CD14-positive monocyte (primary cell): Measurements from ENCODE around the gene CST9. TPM values are rescaled to one million over a fixed set of nuclear protein-coding genes. Genes with fewer than 3 reads are reported as not detected.

ENCODE experiments used
- DNase-seq, 3 donors: peaks; one replicate each; pipeline ENCODE4 v3.0.0-alpha.2; 2011 to 2022
- H2AFZ ChIP-seq: 2 replicates; pipeline ENCODE4 v1.6.0; 2012; ENCODE audit warnings: mild to moderate bottlenecking, low read depth, low read length, inconsistent platforms; ENCODE audit not compliant: insufficient read depth, poor library complexity, severe bottlenecking
- H3K27ac ChIP-seq, 2 donors: 1 replicate in 1 of 2; 2 replicates in 1 of 2; pipeline ENCODE4 v1.5.1; 2012 to 2013; ENCODE audit warnings: low read length in 2 of 2, control low read depth in 1 of 2, inconsistent platforms in 1 of 2, low read depth in 1 of 2, mild to moderate bottlenecking in 1 of 2
- H3K27me3 ChIP-seq, 2 donors: one replicate each; pipeline versions ENCODE4 v1.6.0 to v1.6.1; 2011 to 2013; ENCODE audit warnings: low read length in 2 of 2; ENCODE audit not compliant: control insufficient read depth in 2 of 2, insufficient read depth in 2 of 2
- H3K36me3 ChIP-seq, 2 donors: replicated peaks in 1 of 2; 1 replicate in 1 of 2; 2 replicates in 1 of 2; pipeline versions ENCODE4 v1.5.1 to v1.6.1; 2012 to 2013; ENCODE audit warnings: low read length in 2 of 2, control low read depth in 1 of 2, inconsistent platforms in 1 of 2, mild to moderate bottlenecking in 1 of 2; ENCODE audit not compliant: insufficient read depth in 2 of 2, control insufficient read depth in 1 of 2
- H3K4me1 ChIP-seq, 2 donors: 1 replicate in 1 of 2; 2 replicates in 1 of 2; pipeline versions ENCODE4 v1.5.1 to v1.6.1; 2012 to 2013; ENCODE audit warnings: low read length in 2 of 2, control low read depth in 1 of 2, inconsistent platforms in 1 of 2, mild to moderate bottlenecking in 1 of 2, moderate library complexity in 1 of 2; ENCODE audit not compliant: insufficient read depth in 2 of 2, control insufficient read depth in 1 of 2
- H3K4me2 ChIP-seq: replicated peaks from 2 replicates; pipeline ENCODE3; 2012; ENCODE audit warnings: low read length, moderate library complexity, mild to moderate bottlenecking; ENCODE audit not compliant: poor library complexity, severe bottlenecking; ENCODE audit errors: extremely low read depth
- H3K4me3 ChIP-seq, 3 experiments: fragments of 200-600 bp in 1 of 3; sonication (generic) in 1 of 3; replicated peaks in 1 of 3; 1 replicate in 2 of 3; 2 replicates in 1 of 3; pipeline ENCODE4 v1.5.1; 2011 to 2013; ENCODE audit warnings: low read length in 3 of 3, mild to moderate bottlenecking in 3 of 3, control low read depth in 2 of 3, low read depth in 2 of 3, inconsistent platforms in 1 of 3, moderate library complexity in 1 of 3
- H3K79me2 ChIP-seq: 2 replicates; pipeline ENCODE4 v1.6.0; 2012; ENCODE audit warnings: mild to moderate bottlenecking, control low read depth, inconsistent platforms, low read length, moderate library complexity; ENCODE audit not compliant: insufficient read depth
- H3K9ac ChIP-seq: 2 replicates; pipeline ENCODE4 v1.6.0; 2017; ENCODE audit warnings: low read length, mild to moderate bottlenecking; ENCODE audit not compliant: insufficient read depth, poor library complexity, severe bottlenecking
- H3K9me3 ChIP-seq, 2 donors: replicated peaks in 1 of 2; 1 replicate in 1 of 2; 2 replicates in 1 of 2; pipeline versions ENCODE4 v1.5.1 to v1.6.1; 2012 to 2013; ENCODE audit warnings: low read length in 2 of 2, control low read depth in 1 of 2; ENCODE audit not compliant: control insufficient read depth in 1 of 2, insufficient read depth in 1 of 2
- H4K20me1 ChIP-seq: 2 replicates; pipeline ENCODE4 v1.6.0; 2012; ENCODE audit warnings: mild to moderate bottlenecking, low read length, control low read depth, moderate library complexity; ENCODE audit not compliant: insufficient read depth
- H3K27ac Mint-ChIP-seq, 7 donors: one replicate each; pipeline ENCODE4 v1.8.0; 2020; ENCODE audit warnings: mild to moderate bottlenecking in 7 of 7, mixed read lengths in 7 of 7, moderate library complexity in 6 of 7, inconsistent platforms in 2 of 7
- H3K27me3 Mint-ChIP-seq, 3 donors: one replicate each; pipeline ENCODE4 v1.8.0; 2021 to 2022; ENCODE audit warnings: low read depth in 3 of 3, mild to moderate bottlenecking in 3 of 3, mixed read lengths in 3 of 3, moderate library complexity in 3 of 3, inconsistent platforms in 1 of 3
- H3K36me3 Mint-ChIP-seq, 2 donors: one replicate each; pipeline ENCODE4 v1.8.0; 2020; ENCODE audit warnings: mixed read lengths in 2 of 2, inconsistent platforms in 1 of 2, mild to moderate bottlenecking in 1 of 2
- H3K4me1 Mint-ChIP-seq: one replicate; pipeline ENCODE4 v1.8.0; 2020; ENCODE audit warnings: mild to moderate bottlenecking, mixed read lengths
- H3K4me3 Mint-ChIP-seq, 2 donors: one replicate each; pipeline ENCODE4 v1.8.0; 2020; ENCODE audit warnings: mild to moderate bottlenecking in 2 of 2, mixed read lengths in 2 of 2, moderate library complexity in 1 of 2
- H3K9me3 Mint-ChIP-seq, 7 donors: one replicate each; pipeline ENCODE4 v1.8.0; 2020 to 2022; ENCODE audit warnings: mixed read lengths in 7 of 7, mild to moderate bottlenecking in 6 of 7, moderate library complexity in 6 of 7, inconsistent platforms in 2 of 7
- CTCF ChIP-seq: fragments of 200-600 bp; IDR thresholded peaks from one replicate; pipeline ENCODE4 v1.8.0; 2022; ENCODE audit warnings: antibody characterized with exemption, mild to moderate bottlenecking
- WGBS: methylation state at CpG from one replicate; pipeline ENCODE4 v1.1.5; 2013; ENCODE audit warnings: missing lambda C conversion rate; ENCODE audit not compliant: insufficient coverage; 5-methylcytosine and 5-hydroxymethylcytosine counted together
- intact Hi-C, 2 donors: fragments of 100-400 bp; cut with micrococcal nuclease; formaldehyde crosslinking; loops; one replicate each; pipeline versions ENCODE4 v1.15.0 to v1.15.1; 2023
- polyA plus RNA-seq, 3 donors: library from polyadenylated mRNA; depleted of rRNA in 1 of 3; unstranded in 2 of 3; stranded (reverse) in 1 of 3; fragments of 300-500 nt in 2 of 3; fragments of >200 nt in 1 of 3; fragmentation: Illumina TruSeq in 2 of 3; gene quantifications; 1 replicate in 2 of 3; 2 replicates in 1 of 3; pipeline ENCODE4 v1.2.3, GENCODE V29; 2012 to 2021

The CST9 gene
- polyA plus RNA-seq, 3 donors = 0.13 TPM; not detected in 2

GRCh38 chr20:23607497-23608245 lies 2.0 kb upstream of the CST9 start:
- WGBS = 95% methylated on average over 14 of the region's 14 CpGs
- H3K27ac Mint-ChIP-seq = peak overlapping the region in 1 of 7 donors; percentile 75
- H4K20me1 ChIP-seq = no peaks in the 10 kb centered on the region
- no peak overlapping the region for H2AFZ ChIP-seq
- H3K27me3 Mint-ChIP-seq = peaks cover 8 to 15% (median 10%) of the 10 kb centered on the region in 3 donors
- H3K27me3 ChIP-seq = no peaks in the 10 kb centered on the region
- no peaks in the 10 kb centered on the region for H3K9me3 ChIP-seq
- peaks cover 0 to 1% (median 0%) of the 10 kb centered on the region in 7 donors for H3K9me3 Mint-ChIP-seq
- H3K9ac ChIP-seq = no peak overlapping the region
- H3K36me3 Mint-ChIP-seq = no peaks in the 10 kb centered on the region
- peaks cover 12 to 14% of the 10 kb centered on the region in 2 donors for H3K4me1 ChIP-seq
- no peaks in the 10 kb centered on the region for H3K36me3 ChIP-seq
- DNase-seq = no peak
- H3K79me2 ChIP-seq = no peaks in the 10 kb centered on the region
- H3K27ac ChIP-seq = no peak overlapping the region
- intact Hi-C loops = loop anchor here in 1 of 2 donors (2.0 kb wide), 1 partner anchor 165 kb away; no protein-coding TSS in a partner anchor
- H3K4me3 Mint-ChIP-seq = no peak overlapping the region
- TF ChIP-seq CTCF = no peak
- H3K4me1 Mint-ChIP-seq = peaks cover 19% of the 10 kb centered on the region
- H3K4me2 ChIP-seq = no peak overlapping the region
- no peak overlapping the region for H3K4me3 ChIP-seq

- H3K27ac Mint-ChIP-seq = peak overlapping the region in 1 of 7 donors; percentile 49
- peak overlapping the region in 1 of 2 donors; percentile 42 for H3K4me3 Mint-ChIP-seq
- H3K9ac ChIP-seq = no peak overlapping the region
- peaks cover 0 to 1% (median 0%) of the 10 kb centered on the region in 7 donors for H3K9me3 Mint-ChIP-seq
- H3K4me1 ChIP-seq = peaks cover 22 to 24% of the 10 kb centered on the region in 2 donors
- 0% methylated on average over 5 of the region's 9 CpGs for WGBS
- peak; percentile 56 to 69 (median 65) for DNase-seq
- peaks cover 29% of the 10 kb centered on the region for H3K4me1 Mint-ChIP-seq
- peaks cover 6 to 15% (median 10%) of the 10 kb centered on the region in 3 donors for H3K27me3 Mint-ChIP-seq
- H3K27me3 ChIP-seq = no peaks in the 10 kb centered on the region
- no peaks in the 10 kb centered on the region for H4K20me1 ChIP-seq
- peak overlapping the region; percentile 0 for H3K4me2 ChIP-seq
- H3K27ac ChIP-seq = no peak overlapping the region
- peak overlapping the region; percentile 47 for H2AFZ ChIP-seq
- no peaks in the 10 kb centered on the region for H3K79me2 ChIP-seq
- no peak overlapping the region for H3K4me3 ChIP-seq
- TF ChIP-seq CTCF = peak; percentile 93
- H3K9me3 ChIP-seq = no peaks in the 10 kb centered on the region
- H3K36me3 Mint-ChIP-seq = no peaks in the 10 kb centered on the region
- no peaks in the 10 kb centered on the region for H3K36me3 ChIP-seq
- intact Hi-C loops = loop anchor here (1.0 to 2.0 kb wide), 2 partner anchors 164 to 165 kb away; no protein-coding TSS in a partner anchor
Measured at GRCh38 chr20:23606652-23607049, 934 bp upstream of the CST9 start.
